PC-9 (cell line): ENCODE measurements around the gene CCDC9B. TPM values are rescaled to one million over a fixed set of nuclear protein-coding genes. Genes with fewer than 3 reads are reported as not detected.

ENCODE experiments used
- BruUV-seq: library from RNA; stranded (reverse); fragments of 400-500 nt; replicated peaks from 2 replicates; lab custom pipeline; 2021; lab: Mats Ljungman, UMichigan
- CTCF ChIA-PET: fragments of 300-600 bp; sonication (Branson Sonifier 250); formaldehyde crosslinking; loops from one replicate; lab custom pipeline; 2022; ENCODE audit warnings: antibody characterized with exemption; lab: Charles Lee
- POLR2A ChIA-PET: fragments of 300-600 bp; sonication (Branson Sonifier 250); formaldehyde crosslinking; loops from one replicate; lab custom pipeline; 2022; ENCODE audit warnings: antibody characterized with exemption; ENCODE audit not compliant: unreplicated experiment; lab: Charles Lee
- DNase-seq, 2 experiments: peaks; one replicate each; pipeline versions ENCODE4 v3.0.0 to v3.0.0-alpha.2; 2015 to 2022; ENCODE audit warnings: mixed read lengths in 1 of 2
- H2AFZ ChIP-seq: fragments of 200-600 bp; sonication (generic); 2 replicates; pipeline ENCODE4 v1.8.1; 2017; ENCODE audit warnings: antibody characterized with exemption
- H3F3A ChIP-seq: fragments of 200-600 bp; sonication (generic); 2 replicates; pipeline ENCODE4 v1.8.1; 2017; ENCODE audit warnings: antibody characterized with exemption, mild to moderate bottlenecking, low read depth; ENCODE audit not compliant: insufficient read depth
- H3K27ac ChIP-seq: fragments of 200-600 bp; sonication (generic); 2 replicates; pipeline ENCODE4 v1.6.1; 2016; ENCODE audit warnings: mixed run types
- H3K27me3 ChIP-seq: fragments of 200-600 bp; sonication (generic); 2 replicates; pipeline ENCODE4 v1.6.1; 2016; ENCODE audit warnings: low read depth, mixed run types; ENCODE audit not compliant: insufficient read depth
- H3K36me3 ChIP-seq: fragments of 200-600 bp; sonication (generic); 2 replicates; pipeline ENCODE4 v1.6.1; 2016; ENCODE audit warnings: low read depth, mixed run types
- H3K4me1 ChIP-seq: fragments of 200-600 bp; sonication (generic); replicated peaks from 2 replicates; pipeline ENCODE4 v1.6.1; 2016; ENCODE audit warnings: mixed run types; ENCODE audit not compliant: insufficient read depth
- H3K4me2 ChIP-seq: fragments of 200-600 bp; sonication (generic); 2 replicates; pipeline ENCODE4 v1.6.1; 2017; ENCODE audit warnings: mixed run types
- H3K4me3 ChIP-seq: fragments of 200-600 bp; sonication (generic); 2 replicates; pipeline ENCODE4 v1.6.1; 2016; ENCODE audit warnings: mixed run types
- H3K79me2 ChIP-seq: fragments of 200-600 bp; sonication (generic); 2 replicates; pipeline ENCODE4 v1.6.1; 2017; ENCODE audit warnings: low read depth, mixed run types
- H3K9me2 ChIP-seq: fragments of 200-600 bp; sonication (generic); 2 replicates; pipeline ENCODE4 v1.8.1; 2017; ENCODE audit warnings: mild to moderate bottlenecking; ENCODE audit not compliant: insufficient read depth
- H3K9me3 ChIP-seq: fragments of 200-600 bp; sonication (generic); 2 replicates; pipeline ENCODE4 v1.8.1; 2016; ENCODE audit warnings: low read depth; ENCODE audit not compliant: insufficient read depth
- H4K20me1 ChIP-seq: fragments of 200-600 bp; sonication (generic); 2 replicates; pipeline ENCODE4 v1.8.1; 2017; ENCODE audit not compliant: insufficient read depth
- CTCF ChIP-seq: fragments of 200-600 bp; sonication (generic); conservative IDR thresholded peaks from 2 replicates; pipeline ENCODE4 v1.6.1; 2017; ENCODE audit warnings: mixed run types, antibody characterized with exemption, mild to moderate bottlenecking, moderate library complexity
- EZH2 ChIP-seq: fragments of 200-600 bp; sonication (generic); IDR thresholded peaks from 2 replicates; pipeline ENCODE4 v1.8.0; 2017; ENCODE audit warnings: antibody characterized with exemption, low read depth
- intact Hi-C: fragments of 100-400 bp; cut with micrococcal nuclease; formaldehyde crosslinking; loops from one replicate; pipeline ENCODE4 v1.10.0; 2022; ENCODE audit not compliant: unreplicated experiment
- total RNA-seq: library from RNA; stranded (reverse); gene quantifications from 2 replicates; pipeline ENCODE4 v1.2.3, GENCODE V29; 2021

The CCDC9B gene
- total RNA-seq, 1 experiment from 2014 or later: 141 TPM

DNA sequence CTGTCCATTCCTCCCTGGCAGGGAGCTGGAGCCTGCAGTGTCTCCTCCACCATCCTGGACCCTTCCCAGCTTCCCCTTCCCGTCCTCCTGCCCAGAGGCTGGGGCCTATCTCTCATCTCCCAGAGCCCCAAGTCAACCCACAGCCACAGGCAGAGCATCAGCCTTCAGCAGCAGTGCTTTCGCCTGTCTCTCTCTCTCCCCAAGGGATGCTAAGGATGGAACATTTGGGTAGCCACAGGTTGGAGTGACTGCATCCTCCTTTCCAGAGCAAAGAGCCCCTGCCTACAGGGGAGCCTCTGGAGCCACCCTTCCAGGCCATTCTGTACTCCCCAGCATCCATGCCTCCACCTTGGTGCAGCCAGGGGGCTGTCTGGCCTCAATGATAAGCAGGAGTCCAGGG is 37.2 kb downstream of the CCDC9B start:
- H3F3A ChIP-seq: no peaks in the 10 kb centered on the region
- no peak for DNase-seq
- H3K4me1 ChIP-seq: no peaks in the 10 kb centered on the region
- H3K27ac ChIP-seq: no peak overlapping the region
- ChIA-PET CTCF (no interaction called here), POLR2A (no interaction called here)
- no peak overlapping the region for H2AFZ ChIP-seq
- TF ChIP-seq EZH2 (no peak), CTCF (no peak)
- H3K27me3 ChIP-seq: no peaks in the 10 kb centered on the region
- no peaks in the 10 kb centered on the region for H3K9me3 ChIP-seq
- no peaks in the 10 kb centered on the region for H3K9me2 ChIP-seq
- H3K4me2 ChIP-seq: no peak overlapping the region
- no TSS peak for BruUV-seq
- no peaks in the 10 kb centered on the region for H4K20me1 ChIP-seq
- intact Hi-C loops: no loop called here
- no peak overlapping the region for H3K4me3 ChIP-seq
- no peaks in the 10 kb centered on the region for H3K36me3 ChIP-seq
- H3K79me2 ChIP-seq: no peaks in the 10 kb centered on the region

DNA sequence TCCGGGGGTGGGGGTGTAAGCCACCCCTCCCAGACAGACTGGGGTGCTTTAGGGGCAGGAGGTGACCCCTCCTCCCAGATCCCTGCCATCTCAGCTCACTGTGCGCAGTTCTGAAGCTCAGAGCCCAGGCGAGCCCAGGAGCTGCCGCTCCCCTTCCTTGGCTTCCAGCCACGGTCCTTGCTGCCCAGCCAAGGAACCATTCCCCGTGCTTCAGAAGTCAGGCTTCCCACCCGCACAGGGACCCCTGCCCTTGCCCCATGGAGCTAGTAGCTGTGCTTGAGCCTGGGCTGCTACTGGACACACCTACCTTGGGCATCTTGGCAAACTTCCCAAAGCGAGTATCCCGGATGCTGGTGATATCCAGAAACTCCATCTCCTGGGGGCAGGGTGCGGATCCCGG is 37.8 kb downstream of the CCDC9B start:
- Histone ChIP-seq H3K27ac (no peak overlapping the region), H3K36me3 (no peaks in the 10 kb centered on the region), H3K4me3 (no peak overlapping the region), H3F3A (no peaks in the 10 kb centered on the region), H2AFZ (no peak overlapping the region), H3K9me3 (no peaks in the 10 kb centered on the region), H3K79me2 (no peaks in the 10 kb centered on the region), H3K9me2 (no peaks in the 10 kb centered on the region), H3K4me2 (no peak overlapping the region), H3K4me1 (no peaks in the 10 kb centered on the region), H3K27me3 (no peaks in the 10 kb centered on the region), H4K20me1 (no peaks in the 10 kb centered on the region)
- intact Hi-C loops: no loop called here
- ChIA-PET CTCF (no interaction called here), POLR2A (no interaction called here)
- no peak for TF ChIP-seq CTCF
- no peak for TF ChIP-seq EZH2
- no peak for DNase-seq
- BruUV-seq: no TSS peak

DNA sequence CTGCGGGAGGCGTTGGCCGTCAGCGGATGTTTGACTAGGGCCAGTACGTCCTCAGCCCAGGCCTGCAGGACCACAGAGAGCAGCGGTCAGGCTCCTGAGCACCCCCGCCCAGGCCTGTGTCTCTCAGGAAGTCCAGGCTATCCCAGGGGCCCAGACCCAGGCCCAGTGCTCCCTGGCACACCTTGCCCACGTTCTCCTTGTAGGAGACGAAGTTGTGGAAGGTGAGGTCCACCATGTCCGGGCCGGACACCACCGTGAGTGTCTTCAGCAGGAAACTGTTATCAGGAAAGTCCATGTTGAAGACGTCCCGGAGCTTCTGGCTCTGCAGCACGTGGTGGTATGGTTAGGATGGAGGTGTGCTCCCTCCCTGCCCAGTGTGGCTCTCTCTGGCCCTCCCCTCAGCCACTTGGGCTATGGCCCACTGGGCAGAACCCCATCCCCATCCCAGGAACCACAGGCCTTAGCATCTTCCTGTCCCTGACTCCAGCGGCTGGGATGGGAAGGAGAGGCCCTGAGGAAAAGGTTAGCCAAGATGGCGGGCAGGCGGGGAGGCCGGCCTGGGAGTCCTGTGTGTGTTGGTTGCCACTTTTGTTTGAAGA is 38.4 kb downstream of the CCDC9B start:
- no TSS peak for BruUV-seq
- H3K79me2 ChIP-seq: no peaks in the 10 kb centered on the region
- H3K4me3 ChIP-seq: no peak overlapping the region
- intact Hi-C loops: no loop called here
- no peaks in the 10 kb centered on the region for H3K9me3 ChIP-seq
- H3K27ac ChIP-seq: no peak overlapping the region
- H2AFZ ChIP-seq: no peak overlapping the region
- H3K4me1 ChIP-seq: no peaks in the 10 kb centered on the region
- H3K36me3 ChIP-seq: no peaks in the 10 kb centered on the region
- H3K4me2 ChIP-seq: no peak overlapping the region
- CTCF ChIA-PET: no interaction called here
- no peak for DNase-seq
- TF ChIP-seq CTCF (no peak), EZH2 (no peak)
- no peaks in the 10 kb centered on the region for H4K20me1 ChIP-seq
- H3K9me2 ChIP-seq: no peaks in the 10 kb centered on the region
- POLR2A ChIA-PET: no interaction called here
- no peaks in the 10 kb centered on the region for H3K27me3 ChIP-seq
- H3F3A ChIP-seq: no peaks in the 10 kb centered on the region
